ENCODE results near the gene LSM2. TPM values are rescaled to one million over a fixed set of nuclear protein-coding genes. Genes with fewer than 3 reads are reported as not detected.

Gene LSM2
- total and polyA plus RNA-seq, 2 donors (not counting 1 experiment from before 2014, with no cell fraction given): 52.4 to 57.4 TPM

DNA sequence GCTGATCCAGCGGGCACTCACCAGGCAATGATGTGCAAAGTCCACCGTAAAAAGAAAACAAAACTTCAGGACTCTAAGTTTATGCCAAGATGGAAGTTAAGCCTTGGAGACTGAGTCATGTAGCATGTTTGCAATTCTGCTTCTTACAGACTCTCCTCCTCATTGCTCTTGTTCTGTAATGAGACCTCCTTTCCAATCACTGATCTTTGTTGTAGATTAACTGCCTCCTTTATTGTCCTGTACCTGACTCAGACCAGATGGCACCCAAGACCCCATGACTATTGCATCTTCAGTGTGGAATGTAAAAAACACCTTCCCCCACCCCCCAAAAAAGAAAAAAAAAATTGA is 44.7 kb upstream of the LSM2 start:
- H2AFZ ChIP-seq (ENCODE audit: insufficient read depth, low read depth, low read length, poor library complexity, severe bottlenecking): no peak overlapping the region
- CTCF ChIA-PET: no interaction called here

More for the DNA sequence above, 44.7 kb upstream of the LSM2 start:
- no peak overlapping the region for H3K27ac ChIP-seq (ENCODE audit: low read length in 2 of 2)
- no peak overlapping the region for H3K9ac ChIP-seq (ENCODE audit: low read length)
- TF ChIP-seq CTCF (IDR thresholded peaks at IDR 0.05) (no peak), EZH2 (IDR thresholded peaks at IDR 0.05; ENCODE audit: borderline replicate concordance, insufficient read depth, low read depth, low read length, poor library complexity, severe bottlenecking) (no peak)
- ATAC-seq (ENCODE audit: low read depth): no peak
- H3K27me3 ChIP-seq (replicated peaks in 1 of 4; ENCODE audit: control extremely low read depth in 1 of 4, control insufficient read depth in 3 of 4, insufficient read depth in 4 of 4, low read length in 3 of 4): no peaks in the 10 kb centered on the region
- H4K20me1 ChIP-seq (ENCODE audit: control insufficient read depth, insufficient read depth, low read length, poor library complexity, severe bottlenecking): no peaks in the 10 kb centered on the region
- Mint-ChIP-seq H3K9me3 (ENCODE audit: insufficient read depth) (no peaks in the 10 kb centered on the region), H3K4me1 (no peaks in the 10 kb centered on the region), H3K27me3 (no peaks in the 10 kb centered on the region), H3K27ac (no peak overlapping the region), H3K4me3 (no peak overlapping the region)
- H3K36me3 ChIP-seq (replicated peaks in 1 of 2; ENCODE audit: control extremely low read depth in 1 of 2, control insufficient read depth in 1 of 2, extremely low read depth in 1 of 2, insufficient read depth in 2 of 2, low read length in 1 of 2): no peaks in the 10 kb centered on the region
- DNase-seq: no peak
- POLR2A ChIA-PET: no interaction called here
- H3K79me2 ChIP-seq (ENCODE audit: control insufficient read depth, insufficient read depth, low read length): no peaks in the 10 kb centered on the region
- H3K4me1 ChIP-seq (ENCODE audit: control insufficient read depth in 2 of 2, insufficient read depth in 2 of 2, low read length in 2 of 2): no peaks in the 10 kb centered on the region
- intact Hi-C loops (cut with micrococcal nuclease): no loop called here
- peaks cover 0 to 4% (median 0%) of the 10 kb centered on the region in 3 donors for H3K9me3 ChIP-seq (ENCODE audit: control extremely low read depth in 1 of 3, control insufficient read depth in 2 of 3, insufficient read depth in 1 of 3, low read length in 2 of 3)
- H3K4me3 ChIP-seq (ENCODE audit: control extremely low read depth in 1 of 5, extremely low read depth in 1 of 5, insufficient read depth in 1 of 5, low read depth in 2 of 5, low read length in 4 of 5): no peak overlapping the region
- no peak overlapping the region for H3K4me2 ChIP-seq (replicated peaks; ENCODE audit: low read depth, low read length, poor library complexity, severe bottlenecking)
- no CpG with 5 or more reads among the region's 2 CpGs for WGBS (ENCODE audit: insufficient coverage)
